GM21576 (cell line): ENCODE measurements around the gene UNC13B.
"Not testable (repeated sequence)": the region's sequence is repeated elsewhere in the genome, so short reads cannot be mapped to it uniquely, and the experiment has no call there.

Source experiments
- ATAC-seq: cut with Tn5 transposase; IDR thresholded peaks from one replicate; pipeline ENCODE4 v1.9.1; 2021; ENCODE audit warnings: mild to moderate bottlenecking, moderate library complexity; ENCODE audit not compliant: unreplicated experiment

UNC13B gene

DNA sequence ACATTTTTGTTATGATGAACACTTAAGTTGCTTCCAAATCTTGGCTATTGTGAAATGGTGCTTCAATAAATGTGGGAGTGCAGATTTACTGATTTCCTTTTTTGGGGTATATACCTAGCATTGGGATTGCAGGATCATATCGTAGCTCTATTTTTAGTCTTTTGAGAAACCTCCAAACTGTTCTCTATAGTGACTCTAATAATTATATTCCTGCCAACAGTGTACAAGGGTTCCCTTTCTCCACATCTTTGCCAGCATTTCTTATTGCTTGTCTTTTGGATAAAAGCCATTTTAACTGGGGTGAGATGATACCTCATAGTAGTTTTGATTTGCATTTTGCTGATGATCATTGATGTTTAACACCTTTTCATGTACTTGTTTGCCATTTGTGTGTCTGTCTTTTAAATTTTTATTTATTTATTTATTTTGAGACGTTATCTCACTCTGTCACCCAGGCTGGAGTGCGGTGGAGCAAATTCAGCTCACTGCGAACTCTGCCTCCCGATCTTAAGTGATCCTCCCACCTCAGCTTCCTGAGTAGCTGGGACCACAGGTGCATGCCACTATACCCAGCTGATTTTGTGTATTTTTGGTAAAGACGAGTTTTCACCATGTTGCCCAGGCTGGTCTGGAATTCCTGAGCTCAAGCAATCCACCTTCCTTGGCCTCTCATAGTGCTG is 59.0 kb downstream of the UNC13B start:
- ATAC-seq: no peak

DNA sequence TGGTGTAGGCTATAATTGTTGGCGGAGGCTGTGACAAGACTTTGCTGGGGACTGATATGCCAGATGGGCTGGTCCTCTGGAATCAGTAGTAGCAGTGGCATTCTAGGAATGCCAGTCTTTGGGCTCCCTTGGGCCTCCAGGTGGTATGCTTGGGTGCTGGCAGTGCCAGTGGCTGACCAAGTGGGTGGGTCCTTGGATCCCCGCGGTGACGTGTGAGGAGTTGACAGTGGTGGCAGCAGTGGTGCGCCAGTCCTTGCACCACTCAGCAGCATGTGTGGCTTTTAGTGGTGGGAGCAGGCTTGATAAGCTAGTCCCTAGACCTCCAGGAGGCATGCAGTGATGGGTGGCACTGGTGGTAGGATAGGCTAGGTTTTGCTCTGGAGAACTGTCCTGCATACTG is 63.9 kb downstream of the UNC13B start:
- ATAC-seq: no peak

DNA sequence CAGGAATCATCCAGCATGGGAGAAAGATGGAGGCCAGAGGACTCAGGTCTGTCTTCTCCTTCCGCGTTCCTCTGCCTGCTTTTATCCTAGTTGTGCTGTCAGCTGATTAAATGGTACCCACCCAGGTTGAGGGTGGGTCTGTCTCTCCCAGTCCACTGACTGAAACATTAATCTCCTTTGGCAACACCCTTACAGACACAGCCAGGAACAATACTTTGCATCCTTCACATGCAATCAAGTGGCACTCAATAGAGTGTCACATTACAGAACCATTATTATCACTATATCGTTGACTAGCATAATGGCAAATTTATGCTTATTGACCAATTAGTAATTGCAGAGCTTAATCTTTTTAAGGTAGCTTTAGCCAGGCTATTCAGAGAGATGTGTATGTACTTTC is 64.8 kb downstream of the UNC13B start:
- ATAC-seq: no peak

DNA sequence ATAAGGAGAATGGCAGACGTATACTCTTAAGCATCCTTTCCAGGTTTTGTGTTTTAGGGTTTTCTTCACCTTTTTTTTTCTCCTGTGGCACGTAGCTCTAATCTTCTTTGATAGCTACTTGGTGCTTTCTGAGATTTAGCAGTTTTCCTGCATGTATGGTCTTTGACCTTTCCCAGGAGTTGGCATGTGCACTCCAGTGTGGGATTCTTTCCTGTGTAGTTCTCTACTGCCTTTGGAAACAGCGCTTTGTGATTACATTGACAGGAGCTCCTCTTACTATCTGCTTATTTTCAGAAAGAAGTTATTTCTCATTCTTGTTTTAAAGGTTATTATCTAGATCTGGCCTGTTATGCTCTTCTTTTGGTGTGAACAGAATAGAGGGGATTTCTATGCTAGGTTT is 65.5 kb downstream of the UNC13B start:
- ATAC-seq: no peak

DNA sequence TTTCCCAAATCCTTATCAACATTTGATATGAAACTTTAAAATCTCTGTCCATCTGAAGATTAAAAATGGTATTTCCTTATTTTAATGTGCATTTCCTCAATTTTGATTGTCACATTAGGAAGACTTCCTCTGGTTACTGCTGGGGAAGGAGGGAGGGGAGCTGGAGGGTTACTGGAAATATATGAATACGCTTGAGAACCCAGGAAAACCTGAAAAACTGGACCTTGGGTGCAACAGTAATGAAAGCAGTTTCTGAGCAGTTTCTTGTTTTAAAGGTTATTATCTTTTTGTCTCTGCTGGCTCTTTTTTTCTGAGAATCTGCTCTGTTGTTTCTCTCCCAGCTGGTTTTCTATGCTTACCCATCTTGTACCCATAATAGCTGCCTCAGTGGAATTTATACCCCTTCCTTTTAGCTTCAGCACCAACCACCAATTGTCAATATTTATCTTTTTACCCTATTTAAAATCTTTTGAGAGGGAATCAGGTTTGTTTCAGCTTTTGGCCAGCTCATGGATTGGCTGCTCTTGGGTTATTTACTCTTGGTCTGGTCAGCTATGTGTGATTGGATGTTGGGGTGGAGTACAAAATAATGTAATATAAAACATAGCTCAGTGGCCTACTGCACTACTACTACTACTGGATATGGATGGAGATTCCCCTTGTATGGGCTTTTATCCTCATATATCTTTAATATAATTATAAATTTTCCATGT is 67.4 kb downstream of the UNC13B start:
- no peak for ATAC-seq

DNA sequence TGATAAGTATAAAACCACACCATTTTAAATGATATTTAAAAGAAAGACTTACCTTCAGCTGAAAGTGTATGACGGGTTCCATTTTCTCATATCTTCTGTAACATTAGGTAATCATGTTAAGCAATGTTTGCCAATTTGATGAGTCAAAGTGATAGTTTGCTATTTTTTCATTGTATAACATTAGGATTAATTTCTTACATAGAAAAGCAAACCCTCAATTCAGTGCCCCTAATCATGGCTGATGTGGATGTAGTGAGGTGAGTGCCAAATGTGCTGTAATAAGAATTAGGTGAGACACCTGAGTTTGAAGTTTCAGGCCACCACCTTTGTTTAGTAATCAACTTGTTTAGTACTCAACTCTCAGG is 68.0 kb downstream of the UNC13B start:
- ATAC-seq: no peak

DNA sequence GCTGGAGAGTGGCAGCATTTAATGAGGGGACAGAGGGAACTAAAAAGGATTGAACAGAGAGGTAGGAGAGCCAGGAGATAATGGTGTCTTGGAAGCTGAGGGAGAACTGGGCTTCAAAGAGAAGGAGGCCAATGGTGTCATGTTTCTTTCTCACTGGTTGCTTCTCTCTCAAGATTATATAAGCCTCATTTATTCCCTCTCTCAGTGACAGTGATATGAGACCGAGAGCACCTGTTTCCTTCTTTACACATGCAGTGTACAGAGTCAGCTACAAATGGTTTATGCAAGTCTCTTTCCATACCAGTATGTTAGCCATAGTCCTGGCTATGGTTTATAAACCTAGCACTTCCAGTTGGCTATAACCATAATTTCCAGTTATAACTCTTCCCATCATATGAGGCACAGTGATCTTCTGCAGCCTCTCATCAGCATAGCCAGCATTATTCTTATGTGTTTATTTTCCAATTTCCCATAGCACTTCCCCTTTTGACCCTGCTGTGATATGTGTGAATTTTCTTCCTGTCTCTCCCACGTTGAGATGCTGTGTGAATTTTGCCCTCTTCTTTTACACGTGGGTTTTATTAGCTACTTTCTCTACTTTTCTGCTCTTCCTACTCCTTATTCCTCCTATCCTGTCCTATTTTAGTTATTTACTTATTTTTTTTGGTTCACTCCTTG is 71.2 kb downstream of the UNC13B start:
- ATAC-seq: no peak

DNA sequence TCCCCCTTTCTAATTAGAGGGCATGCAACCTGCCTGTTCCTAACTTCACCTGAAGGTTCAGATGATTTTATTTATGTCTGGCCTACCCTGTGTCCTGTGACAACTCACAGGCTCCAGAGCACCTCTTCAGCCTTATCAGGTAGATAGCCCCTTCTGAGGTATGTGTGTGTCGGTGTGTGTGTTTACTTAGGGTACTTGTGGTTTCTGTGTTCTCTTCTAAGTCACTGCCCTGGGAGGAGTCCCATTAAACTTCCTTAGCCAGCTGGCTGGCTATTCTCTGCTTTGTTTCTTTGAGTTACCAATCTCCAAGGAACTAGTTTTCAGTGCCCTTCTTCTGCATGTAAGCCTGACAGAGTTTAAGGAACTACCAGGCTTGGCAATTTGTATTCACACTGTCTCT is 74.9 kb downstream of the UNC13B start:
- ATAC-seq: no peak

DNA sequence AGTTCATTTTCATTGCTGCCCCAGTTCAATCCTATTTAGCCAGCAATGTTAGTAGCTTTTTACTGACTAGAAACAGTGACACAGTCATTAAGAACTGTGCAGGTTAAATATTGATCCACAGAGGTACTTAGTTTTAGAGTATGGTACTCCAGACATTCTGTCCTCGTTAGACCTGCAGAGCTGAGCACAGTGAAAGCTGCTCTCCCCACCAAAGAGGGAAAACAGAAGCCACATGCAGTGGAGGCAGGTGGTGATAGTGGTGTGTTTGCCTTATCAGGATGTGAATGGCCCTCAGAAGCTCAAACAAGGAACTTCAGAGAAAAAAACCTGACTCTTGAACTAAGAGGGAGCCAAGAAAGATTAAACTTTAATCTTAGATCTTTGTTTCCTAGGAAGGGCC is 75.5 kb downstream of the UNC13B start:
- no peak for ATAC-seq

DNA sequence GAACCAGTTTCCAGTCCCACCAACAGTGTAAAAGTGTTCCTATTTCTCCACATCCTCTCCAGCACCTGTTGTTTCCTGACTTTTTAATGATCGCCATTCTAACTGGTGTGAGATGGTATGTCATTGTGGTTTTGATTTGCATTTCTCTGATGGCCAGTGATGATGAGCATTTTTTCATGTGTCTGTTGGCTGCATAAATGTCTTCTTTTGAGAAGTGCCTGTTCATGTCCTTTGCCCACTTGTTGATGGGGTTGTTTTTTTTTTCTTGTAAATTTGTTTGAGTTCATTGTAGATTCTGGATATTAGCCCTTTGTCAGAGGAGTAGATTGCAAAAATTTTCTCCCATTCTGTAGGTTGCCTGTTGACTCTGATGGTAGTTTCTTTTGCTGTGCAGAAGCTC is 84.1 kb downstream of the UNC13B start:
- not testable (repeated sequence) for ATAC-seq

DNA sequence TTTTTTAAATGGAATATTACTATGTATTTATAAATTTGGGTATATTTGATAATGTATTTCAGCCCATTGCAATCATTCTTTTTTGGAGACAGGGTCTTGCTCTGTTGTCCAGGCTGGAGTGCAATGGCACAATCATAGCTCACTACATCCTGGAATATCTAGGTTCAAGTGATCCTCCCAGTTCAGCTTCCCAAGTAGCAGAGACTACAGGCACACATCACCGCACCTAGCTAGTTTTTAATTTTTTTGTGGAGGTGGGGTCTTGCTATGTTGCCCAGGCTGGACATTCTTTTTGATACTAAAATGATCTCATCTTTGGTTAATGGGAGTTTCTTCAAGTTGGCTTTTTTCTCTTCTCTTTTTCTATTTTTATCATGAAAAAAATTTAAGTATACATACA is 91.3 kb downstream of the UNC13B start:
- ATAC-seq: no peak

DNA sequence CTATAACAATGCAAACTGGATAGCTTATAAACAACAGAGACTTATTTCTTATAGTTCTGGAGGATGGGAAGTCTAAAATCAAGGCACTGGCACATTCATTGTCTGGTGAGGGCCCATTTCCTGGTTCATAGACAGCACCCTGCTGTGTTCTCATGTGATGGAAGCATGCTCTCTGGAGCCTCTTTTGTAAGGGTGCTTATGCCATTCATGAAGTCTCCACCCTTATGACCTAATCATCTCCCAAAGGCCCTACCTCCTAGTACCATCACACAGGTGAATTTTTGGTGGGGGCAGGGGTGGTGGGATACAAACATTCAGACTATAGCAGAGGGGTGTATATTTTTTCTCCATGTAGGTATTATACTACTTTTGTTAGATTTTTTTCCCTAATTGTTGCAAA is 92.4 kb downstream of the UNC13B start:
- no peak for ATAC-seq

DNA sequence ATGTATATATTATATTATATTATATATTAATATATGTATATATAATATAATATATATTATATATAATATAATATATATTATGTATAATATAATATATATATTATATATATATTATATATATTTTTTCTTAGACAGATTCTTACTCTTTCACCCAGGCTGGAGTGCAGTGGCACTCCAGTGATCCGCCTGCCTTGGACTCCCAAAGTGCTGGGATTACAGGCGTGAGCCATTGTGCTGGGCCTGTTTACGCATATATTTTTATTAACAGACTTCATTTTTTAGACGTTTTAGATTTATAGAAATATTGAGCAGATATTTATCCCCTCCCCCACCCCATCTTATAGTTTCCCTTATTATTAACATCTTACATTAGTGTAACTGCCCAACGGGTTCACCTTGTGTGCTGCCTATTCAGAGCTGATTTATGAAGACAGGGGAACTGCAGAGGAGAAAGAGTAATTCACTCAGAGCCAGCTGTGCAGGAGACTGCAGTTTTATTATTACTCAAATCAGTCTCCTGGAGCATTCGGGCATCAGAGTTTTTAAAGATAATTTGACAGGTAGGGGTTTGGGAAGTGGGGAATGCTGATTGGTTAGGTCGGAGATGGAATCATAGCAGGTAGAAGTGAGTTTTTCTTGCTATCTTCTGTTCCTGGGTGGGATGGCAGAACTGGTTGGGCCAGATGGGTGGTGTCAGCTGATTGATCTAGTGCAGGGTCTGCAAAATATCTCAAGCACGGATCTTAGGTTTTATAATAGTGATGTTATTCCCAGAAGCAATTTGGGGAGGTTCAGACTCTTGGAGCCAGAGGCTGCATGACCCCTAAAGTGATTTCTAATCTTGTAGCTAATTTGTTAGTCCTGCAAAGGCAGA is 93.4 kb downstream of the UNC13B start:
- ATAC-seq: no peak

DNA sequence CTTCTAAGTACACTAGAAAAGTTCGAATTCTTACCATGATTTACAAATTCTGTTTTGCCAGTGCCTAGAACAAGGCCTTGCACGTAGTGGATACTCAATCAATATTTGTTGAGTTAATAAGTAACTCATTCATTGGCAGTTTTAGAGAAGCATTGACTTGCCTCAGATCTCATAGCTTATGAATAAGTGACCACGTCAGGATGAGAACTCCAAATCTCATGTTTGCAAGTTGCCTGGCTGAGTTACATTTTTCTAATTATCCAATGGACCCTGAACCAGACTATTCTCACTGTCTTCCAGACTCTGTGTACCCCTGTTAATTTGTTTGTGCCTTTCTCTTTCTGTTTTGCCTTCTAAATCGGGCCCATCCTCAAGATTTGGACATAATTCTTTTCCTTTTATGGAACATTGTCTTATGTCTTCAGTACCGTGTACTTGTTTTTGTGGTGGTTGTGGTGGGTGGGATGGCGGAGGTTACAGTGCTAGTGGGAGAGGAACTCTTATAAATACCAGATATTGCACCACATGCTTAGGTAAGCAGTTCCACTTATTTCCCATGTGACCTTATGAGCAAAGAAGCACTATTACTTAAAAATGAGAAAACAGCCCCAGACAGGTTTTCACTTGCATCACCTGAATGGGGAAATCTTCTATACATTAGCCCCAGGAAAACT is 96.3 kb downstream of the UNC13B start:
- no peak for ATAC-seq

DNA sequence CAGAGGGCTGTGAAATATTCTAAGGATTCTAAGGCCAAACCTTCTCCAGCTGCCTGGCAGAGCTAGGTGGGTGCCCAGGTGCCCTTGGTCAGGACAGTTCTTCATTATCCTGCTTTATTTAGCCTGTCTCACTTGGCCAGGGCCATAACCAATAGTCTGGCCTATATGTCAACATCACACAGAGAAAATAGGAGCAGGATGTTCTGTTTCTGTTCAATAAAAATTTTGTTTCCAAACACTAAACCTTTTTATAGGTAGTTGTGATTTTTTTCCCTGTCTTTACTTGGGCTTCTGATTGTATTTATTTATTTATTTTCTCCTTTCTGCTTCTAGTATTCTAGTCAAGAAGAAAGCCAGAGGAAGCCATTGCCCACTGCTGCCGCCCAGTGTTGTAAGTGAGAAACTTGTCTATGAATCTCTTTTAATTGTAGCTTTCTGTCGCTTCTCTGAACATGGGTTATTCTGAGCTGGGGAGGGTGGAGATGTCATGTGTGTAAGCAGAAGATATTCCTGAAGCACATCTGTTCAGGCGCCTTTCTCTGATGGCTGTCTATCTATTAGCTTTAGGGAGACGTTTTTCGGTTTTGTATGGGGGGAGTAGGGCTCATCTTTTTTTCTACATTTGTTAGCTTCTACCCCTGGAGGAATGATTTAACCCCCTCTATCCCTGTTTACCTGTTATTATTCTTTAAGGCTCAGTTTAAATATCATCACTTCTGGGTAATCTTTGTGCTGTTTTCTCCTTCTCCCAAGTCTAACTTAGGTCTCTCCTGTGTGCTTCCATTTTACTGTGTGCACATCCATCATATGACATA is 97.1 kb downstream of the UNC13B start:
- ATAC-seq: no peak

DNA sequence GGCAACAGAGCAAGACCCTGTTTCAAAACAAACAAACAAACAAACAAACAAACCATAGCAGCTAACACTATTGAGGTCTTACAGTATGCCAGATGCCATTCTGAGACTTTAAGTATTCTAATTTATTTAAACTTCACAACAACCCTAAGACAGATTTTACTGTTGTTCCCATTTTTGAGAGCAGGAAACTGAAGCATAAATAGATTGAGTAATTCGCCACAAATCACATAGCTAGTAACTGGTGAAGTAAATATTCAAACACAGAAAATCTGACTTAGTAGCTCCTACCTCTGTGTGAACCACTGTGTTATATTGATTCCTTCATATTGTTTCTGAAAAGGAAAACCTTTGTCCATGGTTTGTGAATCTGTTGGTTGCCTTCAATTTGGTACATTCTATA is 98.4 kb downstream of the UNC13B start:
- ATAC-seq: no peak

DNA sequence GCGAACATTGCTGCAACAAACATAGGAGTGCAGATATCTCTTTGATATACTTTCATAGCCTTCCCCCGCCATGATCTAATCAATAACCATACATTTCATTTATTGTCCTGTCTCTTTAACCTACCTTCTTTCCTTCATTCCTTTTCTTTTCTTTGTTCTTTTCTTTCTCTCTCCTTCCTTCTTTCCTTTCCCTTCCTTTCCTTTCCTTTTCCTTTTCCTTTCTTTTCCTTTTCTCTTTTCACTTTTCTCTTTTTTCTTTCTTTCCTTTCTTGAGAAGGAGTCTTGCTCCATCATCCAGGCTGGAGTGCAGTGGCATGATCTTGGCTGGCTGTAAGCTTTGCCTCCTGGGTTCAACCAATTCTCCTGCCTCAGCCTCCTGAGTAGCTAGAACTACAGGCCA is 100.3 kb downstream of the UNC13B start:
- ATAC-seq: no peak

DNA sequence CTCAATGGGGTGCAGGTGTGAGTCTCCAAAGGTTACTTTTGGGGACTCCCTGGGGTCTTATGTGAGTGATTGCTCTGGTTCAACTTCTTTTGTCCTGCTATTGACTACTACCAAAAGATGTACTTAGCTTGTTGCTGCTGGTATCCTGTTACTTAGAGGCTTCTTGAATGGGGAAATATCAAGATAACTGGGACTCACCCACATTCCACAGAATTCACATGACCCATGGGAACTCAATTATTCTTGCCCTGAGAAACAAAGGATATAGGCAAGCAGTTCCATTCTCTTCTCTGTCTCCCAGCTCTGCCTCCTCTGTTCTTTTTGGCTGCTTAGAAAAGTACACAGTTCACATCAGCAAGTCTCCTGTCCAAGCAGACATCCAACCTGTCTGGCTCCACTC is 105.9 kb downstream of the UNC13B start:
- ATAC-seq: no peak

DNA sequence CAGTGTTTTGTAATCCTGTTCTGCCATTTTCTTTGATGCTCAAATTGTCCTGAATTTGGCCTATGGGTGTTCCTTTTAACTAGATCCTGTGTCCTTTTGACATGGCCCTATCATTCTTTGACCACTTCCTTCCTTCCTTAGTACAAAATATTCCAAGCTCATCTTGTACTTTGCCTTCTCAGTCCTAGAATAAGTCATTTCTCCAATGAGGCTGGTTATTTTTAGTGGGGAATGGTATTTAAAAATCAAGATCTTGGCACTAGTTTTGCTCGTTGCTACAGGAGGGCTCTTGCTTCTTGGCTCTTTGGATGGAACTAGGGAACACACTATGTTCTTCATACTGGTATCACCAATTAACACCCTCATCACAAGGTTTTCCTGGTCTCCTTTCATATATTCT is 108.1 kb downstream of the UNC13B start:
- ATAC-seq: no peak

DNA sequence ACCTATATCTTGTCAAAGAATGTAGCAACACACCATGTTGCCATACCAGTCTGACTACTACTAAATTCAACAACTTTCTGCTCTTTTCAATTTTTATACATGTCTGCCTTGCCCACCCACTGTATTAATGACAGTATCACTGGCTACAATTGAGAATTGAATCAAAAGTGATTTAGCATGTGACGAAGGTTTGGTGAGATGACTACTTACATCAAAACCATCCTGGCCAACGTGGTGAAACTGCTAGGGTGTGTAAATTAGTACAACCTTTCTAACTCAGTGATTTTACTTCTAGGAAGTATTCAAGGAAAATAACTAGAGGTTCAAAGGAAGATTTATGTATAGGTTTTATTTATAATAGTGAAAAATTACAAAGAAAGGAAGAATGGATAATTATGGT is 109.8 kb downstream of the UNC13B start:
- ATAC-seq: no peak
